ENCODE measurements around the gene TGIF1. TPM values are rescaled to one million over a fixed set of nuclear protein-coding genes. Genes with fewer than 3 reads are reported as not detected.
A peak's percentile ranks its signal among the peaks of the same experiment; 100 is the strongest.
"Not testable (repeated sequence)": the region's sequence is repeated elsewhere in the genome, so short reads cannot be mapped to it uniquely, and the experiment has no call there.

Gene TGIF1
- total and polyA plus RNA-seq, 9 donors: 36.2 to 53.3 (median 47.0) TPM

DNA sequence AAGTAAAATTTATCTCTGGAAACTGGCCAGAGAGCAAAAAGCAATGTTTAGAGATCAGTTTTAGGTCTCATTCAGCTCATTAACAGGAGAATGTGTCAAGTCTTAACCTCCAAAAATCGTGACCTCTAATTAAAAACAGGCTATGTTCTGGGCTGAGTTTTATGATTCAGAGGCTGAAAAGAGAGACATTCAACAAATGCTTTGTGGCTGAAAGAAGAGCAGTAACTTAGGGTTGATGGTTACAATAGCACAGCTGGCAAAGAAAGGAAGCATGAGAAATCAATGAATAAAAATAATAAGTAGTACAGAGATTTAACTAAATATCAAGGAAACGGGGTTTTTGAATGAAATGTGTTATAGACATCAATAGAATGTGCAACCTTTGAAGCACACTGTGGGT, 13.1 kb downstream of the TGIF1 start:
- no peaks in the 10 kb centered on the region for H3K4me1 ChIP-seq (ENCODE audit: control insufficient read depth, insufficient read depth, low read length)
- WGBS (ENCODE audit: insufficient coverage): no CpG with 5 or more reads among the region's 2 CpGs
- peaks cover 18% of the 10 kb centered on the region for H3K36me3 ChIP-seq (ENCODE audit: control insufficient read depth, insufficient read depth, low read length)
- H3K27ac ChIP-seq (ENCODE audit: low read length): no peak overlapping the region
- H3K4me3 ChIP-seq (ENCODE audit: low read length): no peak overlapping the region
- DNase-seq: peak; percentile 30
- H3K9me3 ChIP-seq (replicated peaks; ENCODE audit: control insufficient read depth, low read depth, low read length): peaks cover 2% of the 10 kb centered on the region
- H3K27me3 ChIP-seq (ENCODE audit: control insufficient read depth, insufficient read depth, low read length): no peaks in the 10 kb centered on the region

DNA sequence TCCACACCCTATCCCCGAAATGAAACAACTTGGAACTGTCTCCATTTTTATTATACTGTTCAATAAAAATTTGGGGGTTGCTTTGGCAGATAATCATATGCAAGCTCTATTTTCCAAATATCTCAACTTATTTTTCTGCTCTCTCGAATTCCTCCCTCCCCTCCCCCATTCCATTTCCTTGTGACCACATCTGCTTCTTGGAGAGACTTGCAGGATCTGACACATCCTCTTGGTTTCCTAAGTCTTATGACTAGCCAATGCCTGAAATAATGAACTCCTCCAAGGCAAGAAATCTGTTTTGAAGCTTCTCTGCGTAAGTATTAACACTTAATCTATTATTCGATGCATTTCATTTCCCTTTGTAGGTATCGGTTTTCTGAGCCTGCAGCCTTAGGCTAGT, 16.1 kb downstream of the TGIF1 start:
- Histone ChIP-seq H3K9me3 (replicated peaks; ENCODE audit: control insufficient read depth, low read depth, low read length) (peaks cover 2% of the 10 kb centered on the region), H3K4me3 (ENCODE audit: low read length) (no peak overlapping the region), H3K27me3 (ENCODE audit: control insufficient read depth, insufficient read depth, low read length) (no peaks in the 10 kb centered on the region), H3K4me1 (ENCODE audit: control insufficient read depth, insufficient read depth, low read length) (no peaks in the 10 kb centered on the region), H3K36me3 (ENCODE audit: control insufficient read depth, insufficient read depth, low read length) (peaks cover 4% of the 10 kb centered on the region), H3K27ac (ENCODE audit: low read length) (no peak overlapping the region)
- DNase-seq: peak; percentile 80
- 17% methylated on average over 1 of the region's 5 CpGs for WGBS (ENCODE audit: insufficient coverage)

DNA sequence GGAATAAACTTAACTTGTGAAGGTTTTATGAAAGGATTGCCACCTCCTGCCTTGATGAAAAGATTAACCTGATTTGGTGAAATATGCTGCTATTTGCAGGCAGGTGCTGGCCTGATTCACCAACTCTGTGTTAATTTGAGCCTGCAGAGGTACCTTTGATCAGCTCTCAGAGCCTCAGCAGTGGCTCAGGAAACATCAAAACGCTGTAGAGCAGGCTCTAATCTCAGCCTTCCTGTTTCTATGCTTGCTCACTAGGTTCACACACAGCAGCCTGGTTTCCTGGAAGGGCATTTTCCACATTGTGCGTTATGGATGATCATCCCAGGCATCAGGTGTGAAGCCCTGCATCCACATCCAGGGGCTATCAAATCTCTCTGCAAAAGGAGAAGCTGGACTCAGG, 16.9 kb downstream of the TGIF1 start:
- 29% methylated on average over 1 of the region's 2 CpGs for WGBS (ENCODE audit: insufficient coverage)
- H3K9me3 ChIP-seq (replicated peaks; ENCODE audit: control insufficient read depth, low read depth, low read length): peaks cover 2% of the 10 kb centered on the region
- H3K27ac ChIP-seq (ENCODE audit: low read length): no peak overlapping the region
- H3K36me3 ChIP-seq (ENCODE audit: control insufficient read depth, insufficient read depth, low read length): peaks cover 3% of the 10 kb centered on the region
- H3K27me3 ChIP-seq (ENCODE audit: control insufficient read depth, insufficient read depth, low read length): no peaks in the 10 kb centered on the region
- H3K4me3 ChIP-seq (ENCODE audit: low read length): no peak overlapping the region
- no peaks in the 10 kb centered on the region for H3K4me1 ChIP-seq (ENCODE audit: control insufficient read depth, insufficient read depth, low read length)
- DNase-seq: peak; percentile 20

GRCh38 chr18:3468066-3468705, 18.2 kb downstream of the TGIF1 start:
- Histone ChIP-seq H3K36me3 (ENCODE audit: control insufficient read depth, insufficient read depth, low read length) (no peaks in the 10 kb centered on the region), H3K27ac (ENCODE audit: low read length) (no peak overlapping the region), H3K4me1 (ENCODE audit: control insufficient read depth, insufficient read depth, low read length) (no peaks in the 10 kb centered on the region), H3K27me3 (ENCODE audit: control insufficient read depth, insufficient read depth, low read length) (no peaks in the 10 kb centered on the region), H3K9me3 (replicated peaks; ENCODE audit: control insufficient read depth, low read depth, low read length) (no peaks in the 10 kb centered on the region), H3K4me3 (ENCODE audit: low read length) (no peak overlapping the region)
- no peak for DNase-seq
- WGBS (ENCODE audit: insufficient coverage): 90% methylated on average over 3 of the region's 9 CpGs

DNA sequence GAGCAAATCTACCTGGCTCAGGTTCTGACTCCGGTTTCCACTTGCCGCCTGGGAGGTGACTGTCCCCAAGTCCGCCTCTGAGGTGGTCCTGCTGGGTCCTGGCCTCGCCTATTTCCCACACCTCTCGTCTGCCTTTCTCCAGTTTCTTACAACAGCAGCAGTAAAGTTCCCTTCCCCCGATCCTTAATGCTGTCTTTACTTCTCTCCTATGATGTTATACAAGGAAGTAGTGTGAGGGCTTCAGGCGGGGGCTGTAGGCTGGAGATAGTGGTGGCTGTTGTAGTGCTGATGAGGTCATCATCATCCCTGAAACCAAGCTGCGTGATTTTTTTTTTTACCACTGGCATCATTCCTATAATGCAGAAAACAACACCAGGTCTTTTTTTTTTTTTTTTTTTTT, 18.9 kb downstream of the TGIF1 start:
- Histone ChIP-seq H3K9me3 (replicated peaks; ENCODE audit: control insufficient read depth, low read depth, low read length) (no peaks in the 10 kb centered on the region), H3K4me3 (ENCODE audit: low read length) (no peak overlapping the region), H3K36me3 (ENCODE audit: control insufficient read depth, insufficient read depth, low read length) (no peaks in the 10 kb centered on the region), H3K27me3 (ENCODE audit: control insufficient read depth, insufficient read depth, low read length) (no peaks in the 10 kb centered on the region), H3K4me1 (ENCODE audit: control insufficient read depth, insufficient read depth, low read length) (no peaks in the 10 kb centered on the region), H3K27ac (ENCODE audit: low read length) (no peak overlapping the region)
- peak; percentile 14 for DNase-seq
- WGBS (ENCODE audit: insufficient coverage): 67% methylated on average over 4 of the region's 8 CpGs

GRCh38 chr18:3471141-3471648, 21.2 kb downstream of the TGIF1 start:
- DNase-seq: no peak
- Histone ChIP-seq H3K4me3 (ENCODE audit: low read length) (no peak overlapping the region), H3K27me3 (ENCODE audit: control insufficient read depth, insufficient read depth, low read length) (no peaks in the 10 kb centered on the region), H3K4me1 (ENCODE audit: control insufficient read depth, insufficient read depth, low read length) (no peaks in the 10 kb centered on the region), H3K9me3 (replicated peaks; ENCODE audit: control insufficient read depth, low read depth, low read length) (peaks cover 7% of the 10 kb centered on the region), H3K27ac (ENCODE audit: low read length) (no peak overlapping the region), H3K36me3 (ENCODE audit: control insufficient read depth, insufficient read depth, low read length) (no peaks in the 10 kb centered on the region)
- WGBS (ENCODE audit: insufficient coverage): 43% methylated on average over 1 of the region's 3 CpGs

DNA sequence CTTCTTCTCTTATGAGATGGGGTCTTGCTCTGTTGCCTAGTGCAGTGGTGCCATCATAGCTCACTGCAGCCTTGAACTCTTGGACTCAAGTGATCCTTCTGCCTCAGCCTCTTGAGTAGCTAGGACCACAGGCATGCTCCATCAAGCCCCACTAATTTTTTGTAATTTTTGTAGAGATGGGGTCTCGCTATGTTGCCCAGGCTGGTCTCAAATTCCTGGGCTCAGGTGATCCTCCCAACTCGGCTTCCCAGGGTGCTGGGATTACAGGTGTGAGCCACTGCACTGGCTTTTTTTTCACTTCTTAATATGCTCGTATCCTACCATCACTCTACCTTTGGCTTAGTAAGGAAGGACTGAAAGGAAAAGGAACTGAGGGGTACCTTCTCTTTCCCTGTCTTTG, 22.1 kb downstream of the TGIF1 start:
- H3K4me1 ChIP-seq (ENCODE audit: control insufficient read depth, insufficient read depth, low read length); H3K36me3 ChIP-seq (ENCODE audit: control insufficient read depth, insufficient read depth, low read length); H3K9me3 ChIP-seq (replicated peaks; ENCODE audit: control insufficient read depth, low read depth, low read length); H3K4me3 ChIP-seq (ENCODE audit: low read length); H3K27ac ChIP-seq (ENCODE audit: low read length); DNase-seq; H3K27me3 ChIP-seq (ENCODE audit: control insufficient read depth, insufficient read depth, low read length): not testable (repeated sequence)
- no CpG with 5 or more reads among the region's 3 CpGs for WGBS (ENCODE audit: insufficient coverage)

GRCh38 chr18:3472681-3473544, 22.9 kb downstream of the TGIF1 start:
- no peak for DNase-seq
- H3K9me3 ChIP-seq (replicated peaks; ENCODE audit: control insufficient read depth, low read depth, low read length): peaks cover 7% of the 10 kb centered on the region
- no peaks in the 10 kb centered on the region for H3K36me3 ChIP-seq (ENCODE audit: control insufficient read depth, insufficient read depth, low read length)
- H3K27ac ChIP-seq (ENCODE audit: low read length): no peak overlapping the region
- no peak overlapping the region for H3K4me3 ChIP-seq (ENCODE audit: low read length)
- no peaks in the 10 kb centered on the region for H3K4me1 ChIP-seq (ENCODE audit: control insufficient read depth, insufficient read depth, low read length)
- no peaks in the 10 kb centered on the region for H3K27me3 ChIP-seq (ENCODE audit: control insufficient read depth, insufficient read depth, low read length)
- WGBS (ENCODE audit: insufficient coverage): 89% methylated on average over 6 of the region's 18 CpGs

GRCh38 chr18:3478262-3478978, 28.4 kb downstream of the TGIF1 start:
- WGBS (ENCODE audit: insufficient coverage): 70% methylated on average over 5 of the region's 8 CpGs
- DNase-seq: peak; percentile 30
- Histone ChIP-seq H3K27me3 (ENCODE audit: control insufficient read depth, insufficient read depth, low read length) (no peaks in the 10 kb centered on the region), H3K4me1 (ENCODE audit: control insufficient read depth, insufficient read depth, low read length) (peaks cover 9% of the 10 kb centered on the region), H3K4me3 (ENCODE audit: low read length) (no peak overlapping the region), H3K9me3 (replicated peaks; ENCODE audit: control insufficient read depth, low read depth, low read length) (peaks cover 7% of the 10 kb centered on the region), H3K27ac (ENCODE audit: low read length) (no peak overlapping the region), H3K36me3 (ENCODE audit: control insufficient read depth, insufficient read depth, low read length) (no peaks in the 10 kb centered on the region)

- Histone ChIP-seq H3K4me3 (ENCODE audit: low read length) (no peak overlapping the region), H3K27ac (ENCODE audit: low read length) (no peak overlapping the region), H3K4me1 (ENCODE audit: control insufficient read depth, insufficient read depth, low read length) (peaks cover 9% of the 10 kb centered on the region), H3K9me3 (replicated peaks; ENCODE audit: control insufficient read depth, low read depth, low read length) (peaks cover under 1% of the 10 kb centered on the region), H3K27me3 (ENCODE audit: control insufficient read depth, insufficient read depth, low read length) (no peaks in the 10 kb centered on the region), H3K36me3 (ENCODE audit: control insufficient read depth, insufficient read depth, low read length) (no peaks in the 10 kb centered on the region)
- no peak for DNase-seq
- WGBS (ENCODE audit: insufficient coverage): 100% methylated on average over 1 of the region's 5 CpGs
Measured at GRCh38 chr18:3479978-3480509, 30.1 kb downstream of the TGIF1 start.

All from muscle of leg (tissue), 11 donors.